H1 (cell line): ENCODE measurements around the gene MXD4. TPM values are rescaled to one million over a fixed set of nuclear protein-coding genes. Genes with fewer than 3 reads are reported as not detected.

Experiments used
- CTCF ChIA-PET: fragments of 300-600 bp; sonication (Branson Sonifier 250); formaldehyde crosslinking; loops from one replicate; lab custom pipeline; 2021; ENCODE audit not compliant: partially characterized antibody; lab: Charles Lee
- POLR2A ChIA-PET: fragments of 300-600 bp; sonication (Branson Sonifier 250); formaldehyde crosslinking; loops from one replicate; lab custom pipeline; 2021; ENCODE audit warnings: inconsistent platforms; ENCODE audit not compliant: partially characterized antibody; lab: Charles Lee
- DNase-seq, 2 experiments: peaks; one replicate each; pipeline versions ENCODE4 v3.0.0 to v3.0.0-alpha.2; 2010 to 2022; ENCODE audit warnings: low spot score in 2 of 2, low read depth in 1 of 2, mixed read lengths in 1 of 2
- FAIRE-seq: peaks from 2 replicates; lab custom pipeline; 2011; peaks lifted over from hg19 to GRCh38; lab: Jason Lieb, UNC
- H2AFZ ChIP-seq: 2 replicates; pipeline ENCODE4 v1.8.1; 2012; ENCODE audit warnings: low read length, inconsistent platforms
- H2AK5ac ChIP-seq: 2 replicates; pipeline ENCODE4 v1.6.1; 2013; ENCODE audit warnings: low read depth, low read length
- H2BK120ac ChIP-seq: replicated peaks from 2 replicates; pipeline ENCODE3; 2013; ENCODE audit warnings: low read depth, low read length, inconsistent platforms
- H2BK12ac ChIP-seq: 2 replicates; pipeline ENCODE4 v1.6.1; 2013; ENCODE audit warnings: low read depth, low read length
- H2BK15ac ChIP-seq: 2 replicates; pipeline ENCODE4 v1.6.1; 2013; ENCODE audit warnings: low read length
- H2BK20ac ChIP-seq: 2 replicates; pipeline ENCODE4 v1.6.1; 2013; ENCODE audit warnings: low read length
- H2BK5ac ChIP-seq: 2 replicates; pipeline ENCODE4 v1.6.1; 2013; ENCODE audit warnings: low read depth, low read length
- H3K14ac ChIP-seq: 2 replicates; pipeline ENCODE4 v1.6.1; 2013; ENCODE audit warnings: inconsistent platforms; ENCODE audit not compliant: insufficient read length
- H3K18ac ChIP-seq: 2 replicates; pipeline ENCODE4 v1.6.1; 2013; ENCODE audit warnings: low read length; ENCODE audit errors: extremely low read depth
- H3K23ac ChIP-seq: 2 replicates; pipeline ENCODE4 v1.6.1; 2013; ENCODE audit warnings: inconsistent platforms; ENCODE audit not compliant: insufficient read length
- H3K23me2 ChIP-seq: 2 replicates; pipeline ENCODE4 v1.6.1; 2013; ENCODE audit warnings: low read depth, low read length
- H3K27ac ChIP-seq: 2 replicates; pipeline ENCODE4 v1.6.1; 2011; ENCODE audit warnings: low read depth, low read length, inconsistent platforms
- H3K27me3 ChIP-seq, 4 experiments: replicated peaks in 1 of 4; 1 replicate in 1 of 4; 2 replicates in 3 of 4; pipeline versions ENCODE4 v1.6.1 to v1.8.1; 2011 to 2013; ENCODE audit warnings: low read length in 3 of 4, mild to moderate bottlenecking in 3 of 4, inconsistent platforms in 2 of 4, mixed read lengths in 2 of 4, moderate library complexity in 1 of 4; ENCODE audit not compliant: control insufficient read depth in 3 of 4, insufficient read depth in 3 of 4; ENCODE audit errors: extremely low read depth in 1 of 4
- H3K36me3 ChIP-seq, 4 experiments: 2 replicates each; pipeline versions ENCODE4 v1.6.1 to v1.8.1; 2011 to 2013; ENCODE audit warnings: mild to moderate bottlenecking in 4 of 4, low read length in 3 of 4, moderate library complexity in 2 of 4, control low read depth in 1 of 4, inconsistent platforms in 1 of 4; ENCODE audit not compliant: insufficient read depth in 4 of 4, control insufficient read depth in 2 of 4
- H3K4ac ChIP-seq: replicated peaks from 2 replicates; pipeline ENCODE3; 2013; ENCODE audit warnings: low read length, low read depth, mixed read lengths, inconsistent platforms; ENCODE audit not compliant: insufficient read length
- H3K4me1 ChIP-seq, 4 experiments: replicated peaks in 1 of 4; 1 replicate in 1 of 4; 2 replicates in 3 of 4; pipeline versions ENCODE4 v1.6.1 to v1.8.1; 2011 to 2013; ENCODE audit warnings: low read length in 3 of 4, inconsistent platforms in 2 of 4, mixed read lengths in 1 of 4; ENCODE audit not compliant: insufficient read depth in 4 of 4, control insufficient read depth in 3 of 4
- H3K4me2 ChIP-seq, 2 experiments: 2 replicates each; pipeline versions ENCODE4 v1.6.1 to v1.8.1; 2011 to 2013; ENCODE audit warnings: low read depth in 2 of 2, low read length in 2 of 2, control low read depth in 1 of 2, inconsistent platforms in 1 of 2, mild to moderate bottlenecking in 1 of 2; ENCODE audit not compliant: insufficient read depth in 1 of 2
- H3K4me3 ChIP-seq, 4 experiments: fragments of 200-600, 300-600 bp in 1 of 4; sonication (generic), shearing (Covaris generic), sonication (Bioruptor Twin) in 1 of 4; 2 replicates each; pipeline versions ENCODE4 v1.5.1 to v1.8.1; 2011 to 2016; ENCODE audit warnings: low read length in 4 of 4, low read depth in 3 of 4, control low read depth in 2 of 4, inconsistent platforms in 2 of 4, mild to moderate bottlenecking in 2 of 4, mixed read lengths in 1 of 4, moderate library complexity in 1 of 4; ENCODE audit not compliant: insufficient read depth in 2 of 4; ENCODE audit errors: extremely low read depth in 1 of 4
- H3K56ac ChIP-seq: replicated peaks from 2 replicates; pipeline ENCODE3; 2013; ENCODE audit warnings: low read depth, mild to moderate bottlenecking, mixed read lengths, low read length, inconsistent platforms; ENCODE audit not compliant: insufficient read length
- H3K79me1 ChIP-seq: 2 replicates; pipeline ENCODE4 v1.6.1; 2013; ENCODE audit warnings: low read depth, low read length, control low read depth
- H3K79me2 ChIP-seq, 2 experiments: 2 replicates each; pipeline versions ENCODE4 v1.6.1 to v1.8.1; 2012 to 2013; ENCODE audit warnings: low read length in 2 of 2, mild to moderate bottlenecking in 2 of 2, inconsistent platforms in 1 of 2; ENCODE audit not compliant: insufficient read depth in 2 of 2, control insufficient read depth in 1 of 2
- H3K9ac ChIP-seq, 4 experiments: replicated peaks in 1 of 4; 1 replicate in 1 of 4; 2 replicates in 3 of 4; pipeline versions ENCODE4 v1.6.1 to v1.8.1; 2011 to 2013; ENCODE audit warnings: low read depth in 3 of 4, low read length in 3 of 4, control low read depth in 2 of 4, mild to moderate bottlenecking in 2 of 4, moderate library complexity in 2 of 4, inconsistent platforms in 1 of 4; ENCODE audit errors: extremely low read depth in 1 of 4
- H3K9me3 ChIP-seq, 2 experiments: 2 replicates each; pipeline versions ENCODE4 v1.6.1 to v1.8.1; 2012 to 2013; ENCODE audit warnings: mild to moderate bottlenecking in 2 of 2, moderate library complexity in 2 of 2, control low read depth in 1 of 2, inconsistent platforms in 1 of 2, low read depth in 1 of 2, low read length in 1 of 2, mixed read lengths in 1 of 2; ENCODE audit not compliant: insufficient read depth in 2 of 2
- H4K20me1 ChIP-seq, 2 experiments: replicated peaks in 1 of 2; 2 replicates each; pipeline versions ENCODE3 to v1.8.1; 2011 to 2013; ENCODE audit warnings: inconsistent platforms in 2 of 2, low read length in 2 of 2, mild to moderate bottlenecking in 1 of 2; ENCODE audit not compliant: insufficient read depth in 2 of 2, control insufficient read depth in 1 of 2
- H4K5ac ChIP-seq: 2 replicates; pipeline ENCODE4 v1.6.1; 2013; ENCODE audit warnings: low read length, low read depth, mixed read lengths, inconsistent platforms; ENCODE audit not compliant: insufficient read length
- H4K8ac ChIP-seq: 2 replicates; pipeline ENCODE4 v1.8.0; 2013; ENCODE audit warnings: mild to moderate bottlenecking, moderate library complexity, low read length, inconsistent platforms; ENCODE audit not compliant: insufficient read depth; ENCODE audit errors: extremely low read depth
- H4K91ac ChIP-seq: replicated peaks from 2 replicates; pipeline ENCODE3; 2013; ENCODE audit warnings: low read length, mixed read lengths, inconsistent platforms; ENCODE audit not compliant: insufficient read length
- CBX5 ChIP-seq: fragments of 300-800, 300-1000 bp; sonication (generic); IDR thresholded peaks from 2 replicates; pipeline ENCODE4 v1.7.1; 2016; ENCODE audit warnings: antibody characterized with exemption, low read length, low read depth
- JUN ChIP-seq: IDR thresholded peaks from 2 replicates; pipeline ENCODE4 v1.6.1; 2011; ENCODE audit warnings: low read depth, mild to moderate bottlenecking, improper control_type of control experiment, low read length
- NANOG ChIP-seq: IDR thresholded peaks from 2 replicates; pipeline ENCODE4 v1.6.1; 2011; ENCODE audit warnings: low read length, low read depth, mild to moderate bottlenecking, inconsistent platforms; ENCODE audit not compliant: insufficient read depth, poor library complexity, severe bottlenecking
- TEAD4 ChIP-seq: IDR thresholded peaks from 2 replicates; pipeline ENCODE4 v1.6.1; 2012; ENCODE audit warnings: low read depth, low read length, inconsistent platforms, mixed read lengths
- ZNF274 ChIP-seq: IDR thresholded peaks from 2 replicates; pipeline ENCODE4 v1.7.0; 2012; ENCODE audit warnings: low read length, borderline replicate concordance; ENCODE audit errors: extremely low read depth
- WGBS, 2 experiments: shearing (Covaris generic) in 1 of 2; methylation state at CpG; one replicate each; pipeline versions ENCODE4 v1.1.6 to v1.1.7; 2013 to 2015; ENCODE audit warnings: low lambda C conversion rate in 2 of 2, mixed read lengths in 2 of 2, inconsistent platforms in 1 of 2, low coverage in 1 of 2, missing lambda C conversion rate in 1 of 2; ENCODE audit not compliant: insufficient replicate concordance in 2 of 2, insufficient coverage in 1 of 2, insufficient read length in 1 of 2; ENCODE audit errors: extremely low coverage in 1 of 2, missing lambda C conversion rate in 1 of 2; 5-methylcytosine and 5-hydroxymethylcytosine counted together
- polyA plus RNA-seq, 7 experiments: library from polyadenylated mRNA; depleted of rRNA in 3 of 7; stranded (reverse) in 5 of 7; unstranded in 2 of 7; fragments of >200 nt in 5 of 7; fragments of 200-250 nt in 2 of 7; gene quantifications; 1 replicate in 5 of 7; 2 replicates in 1 of 7; 4 replicates in 1 of 7; pipeline versions ENCODE4 v1.2.1 to v1.2.3, GENCODE V29; 2011 to 2013; ENCODE audit warnings: missing spikeins in 2 of 7, mixed read lengths in 2 of 7
- total RNA-seq: library from RNA; stranded (reverse); fragmentation: NEBNext Ultra II Directional; extraction: Animal tissue kit (Norgen Biotek cat#: 25700); gene quantifications from 2 replicates; pipeline ENCODE4 v1.2.1, GENCODE V29; 2021

The MXD4 gene
- total and polyA plus RNA-seq, 2 of the 8 experiments (the other 6 are each of a cell fraction or from before 2014, with no cell fraction given), result 18.0 to 20.8 TPM

DNA sequence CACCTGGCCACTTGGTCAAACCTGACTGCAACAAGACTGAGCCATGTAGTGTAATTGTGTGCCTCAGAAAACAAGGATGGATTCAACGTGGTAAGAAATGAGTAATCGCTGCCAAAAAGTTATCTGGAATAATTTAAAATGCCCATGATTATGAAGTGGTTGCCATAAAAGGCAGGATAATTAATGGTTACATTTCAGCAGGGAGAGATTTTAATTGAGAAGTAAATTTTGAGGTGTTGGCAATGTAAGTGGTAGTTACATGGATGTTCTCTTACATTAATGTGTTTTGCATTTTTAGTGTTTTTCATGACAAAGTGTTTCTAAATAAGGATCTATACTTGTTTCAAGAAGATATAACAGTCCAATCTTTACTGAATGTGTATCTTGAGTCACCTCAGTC, 35.6 kb downstream of the MXD4 start:
- CTCF ChIA-PET, result interaction anchor here (0.7 to 1.2 kb wide), 3 partner anchors 11 to 314 kb away, joined by 3 to 4 read pairs (median 3); no protein-coding TSS in a partner anchor

More for the DNA sequence above, 35.6 kb downstream of the MXD4 start:
- TF ChIP-seq ZNF274 (no peak), CBX5 (no peak), NANOG (no peak), TEAD4 (no peak), JUN (no peak)
- TF ChIP-seq, all 59 proteins: peak for 0
- no peak overlapping the region for H2BK5ac ChIP-seq
- H4K8ac ChIP-seq, result no peak overlapping the region
- no peak overlapping the region for H3K4me3 ChIP-seq
- no peak overlapping the region for H3K23ac ChIP-seq
- H4K91ac ChIP-seq, result no peak overlapping the region
- H2BK20ac ChIP-seq, result no peak overlapping the region
- no peak overlapping the region for H2BK120ac ChIP-seq
- no peak overlapping the region for H3K4me2 ChIP-seq
- H3K79me2 ChIP-seq, result no peaks in the 10 kb centered on the region
- H4K20me1 ChIP-seq, result peaks cover 0 to 6% of the 10 kb centered on the region in 2 experiments
- POLR2A ChIA-PET, result no interaction called here
- H3K56ac ChIP-seq, result no peak overlapping the region
- H3K4me1 ChIP-seq, result peaks cover 6 to 19% (median 12%) of the 10 kb centered on the region in 4 experiments; a peak in 5 of 7 replicates
- no peak overlapping the region for H2BK12ac ChIP-seq
- no peaks in the 10 kb centered on the region for H3K23me2 ChIP-seq
- no peak overlapping the region for H3K18ac ChIP-seq
- H2AFZ ChIP-seq, result no peak overlapping the region
- no peak overlapping the region for H3K14ac ChIP-seq
- H3K27ac ChIP-seq, result no peak overlapping the region
- no peak overlapping the region for H2BK15ac ChIP-seq
- no peak overlapping the region for H2AK5ac ChIP-seq
- H3K9me3 ChIP-seq, result no peaks in the 10 kb centered on the region
- no peak overlapping the region for H3K9ac ChIP-seq
- H3K27me3 ChIP-seq, result no peaks in the 10 kb centered on the region
- no peaks in the 10 kb centered on the region for H3K36me3 ChIP-seq
- WGBS, 2 experiments, result 92% methylated on average over 2 of the region's 2 CpGs; no CpG with 5 or more reads in 1 of the 2 experiments
- DNase-seq (no peak), FAIRE-seq (no peak)
- H4K5ac ChIP-seq, result no peak overlapping the region
- no peak overlapping the region for H3K4ac ChIP-seq
- no peaks in the 10 kb centered on the region for H3K79me1 ChIP-seq
